ENCODE data around the gene RNF227.
A peak's percentile ranks its signal among the peaks of the same experiment; 100 is the strongest.
"Not testable (repeated sequence)": the region's sequence is repeated elsewhere in the genome, so short reads cannot be mapped to it uniquely, and the experiment has no call there.

RNF227 gene

GRCh38 chr17:7915611-7916384 lies at the start of gene RNF227:
TSS of gene RNF227 (minus strand) at chr17:7916289. CDS start at chr17:7916195, 94 bp downstream.
- DNase-seq (ENCODE audit: insufficient read length, low spot score): peak; percentile 84
- FAIRE-seq: peak; percentile 97

DNA sequence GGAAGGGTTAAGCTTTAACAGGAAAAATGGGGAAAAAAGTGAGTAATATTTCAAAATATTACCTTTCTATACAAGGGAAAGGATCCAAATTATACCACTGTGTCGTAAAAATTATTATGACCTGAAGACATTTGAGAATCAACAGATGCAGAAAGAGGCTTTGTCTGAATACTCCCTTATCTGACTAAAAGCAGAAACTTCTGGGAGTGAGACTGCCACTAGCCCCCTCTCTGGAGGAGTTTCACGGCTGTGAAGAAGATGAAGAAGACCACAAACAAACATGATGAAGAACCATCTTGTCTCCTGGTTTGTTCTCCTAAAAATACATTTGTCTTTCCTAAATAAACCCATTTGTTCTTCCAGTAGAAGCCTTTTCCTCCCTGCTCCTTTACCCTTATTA lies 45.3 kb upstream of the RNF227 start:
- DNase-seq (ENCODE audit: insufficient read length, low spot score) (no peak), FAIRE-seq (no peak)

- FAIRE-seq (no peak), DNase-seq (ENCODE audit: insufficient read length, low spot score) (no peak)
Measured at GRCh38 chr17:7959503-7960253, 43.6 kb upstream of the RNF227 start.

GRCh38 chr17:7956228-7956965 lies 40.3 kb upstream of the RNF227 start:
- no peak for DNase-seq (ENCODE audit: insufficient read length, low spot score)
- no peak for FAIRE-seq

DNA sequence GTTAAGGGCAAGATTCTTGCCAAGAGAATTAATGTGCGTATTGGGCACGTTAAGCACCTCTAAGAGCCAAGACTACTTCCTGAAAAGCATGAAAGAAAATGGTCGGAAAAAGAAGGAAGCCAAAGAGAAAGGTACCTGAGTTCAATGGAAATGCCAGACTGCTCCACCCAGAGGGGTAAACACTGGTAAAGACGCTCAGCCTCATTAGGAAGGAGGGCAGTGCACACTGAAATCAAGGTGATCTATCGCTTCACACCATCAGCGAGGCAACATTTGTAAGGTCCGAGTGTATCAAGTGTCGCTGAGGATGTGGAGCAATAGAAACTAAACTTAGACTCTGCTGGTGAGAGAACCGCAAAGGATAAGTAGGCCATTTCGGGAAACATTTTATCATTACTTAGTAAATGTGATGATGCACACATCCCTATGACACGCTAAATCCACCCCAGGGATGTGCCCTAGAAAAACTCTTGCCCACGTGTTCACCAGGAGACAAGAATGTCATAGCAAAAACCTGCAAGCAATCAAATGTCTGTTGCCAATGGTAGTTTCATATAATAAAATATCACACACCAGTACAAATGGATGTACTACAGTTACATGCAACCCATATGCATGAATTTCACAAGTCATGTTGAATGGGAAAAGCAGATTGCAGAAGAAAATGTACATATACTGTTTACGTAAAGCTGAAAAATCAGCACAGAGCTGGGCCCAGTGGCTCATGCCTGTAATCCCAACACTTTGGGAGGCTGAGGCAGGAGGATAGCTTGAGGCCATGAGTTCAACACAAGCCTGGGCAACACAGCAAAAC lies 39.5 kb upstream of the RNF227 start:
- FAIRE-seq (no peak), DNase-seq (ENCODE audit: insufficient read length, low spot score) (no peak)

GRCh38 chr17:7953266-7953665 lies 37.2 kb upstream of the RNF227 start:
- not testable (repeated sequence) for FAIRE-seq; DNase-seq (ENCODE audit: insufficient read length, low spot score)

GRCh38 chr17:7951143-7951792 lies 35.2 kb upstream of the RNF227 start:
- FAIRE-seq (no peak), DNase-seq (ENCODE audit: insufficient read length, low spot score) (no peak)

- no peak for DNase-seq (ENCODE audit: insufficient read length, low spot score)
- FAIRE-seq: no peak
Measured at GRCh38 chr17:7950578-7950977, 34.5 kb upstream of the RNF227 start.

DNA sequence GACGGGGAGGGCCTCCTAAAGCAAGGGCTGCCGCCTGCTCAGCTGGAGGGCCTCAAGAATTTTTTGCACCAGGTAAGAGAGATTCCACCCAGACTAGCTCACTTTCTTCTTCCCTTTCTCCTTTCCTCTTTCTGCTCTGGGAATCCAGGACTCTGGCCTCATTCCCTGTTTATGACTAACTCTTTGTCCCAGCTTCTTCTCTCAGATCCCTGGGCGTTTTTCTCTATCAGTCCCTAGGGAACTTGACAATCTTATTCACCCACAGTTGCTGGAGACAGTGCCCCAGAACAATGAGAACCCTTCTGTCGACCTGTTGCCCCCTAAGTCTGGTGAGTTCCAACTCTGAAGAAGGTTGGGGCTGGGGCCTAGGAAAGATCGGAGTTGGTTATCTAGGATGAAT lies 31.6 kb upstream of the RNF227 start:
- no peak for FAIRE-seq

GRCh38 chr17:7946441-7946840 lies 30.4 kb upstream of the RNF227 start:
- DNase-seq (ENCODE audit: insufficient read length, low spot score) (no peak), FAIRE-seq (no peak)

More for the DNA sequence above, 31.6 kb upstream of the RNF227 start:
- DNase-seq (ENCODE audit: insufficient read length, low spot score): no peak

GRCh38 chr17:7945651-7946050 lies 29.6 kb upstream of the RNF227 start:
- DNase-seq (ENCODE audit: insufficient read length, low spot score) (no peak), FAIRE-seq (no peak)

GRCh38 chr17:7944326-7944725 lies 28.2 kb upstream of the RNF227 start:
- FAIRE-seq (no peak), DNase-seq (ENCODE audit: insufficient read length, low spot score) (no peak)

GRCh38 chr17:7943291-7943690 lies 27.2 kb upstream of the RNF227 start:
- DNase-seq (ENCODE audit: insufficient read length, low spot score) (no peak), FAIRE-seq (peak; percentile 31)

DNA sequence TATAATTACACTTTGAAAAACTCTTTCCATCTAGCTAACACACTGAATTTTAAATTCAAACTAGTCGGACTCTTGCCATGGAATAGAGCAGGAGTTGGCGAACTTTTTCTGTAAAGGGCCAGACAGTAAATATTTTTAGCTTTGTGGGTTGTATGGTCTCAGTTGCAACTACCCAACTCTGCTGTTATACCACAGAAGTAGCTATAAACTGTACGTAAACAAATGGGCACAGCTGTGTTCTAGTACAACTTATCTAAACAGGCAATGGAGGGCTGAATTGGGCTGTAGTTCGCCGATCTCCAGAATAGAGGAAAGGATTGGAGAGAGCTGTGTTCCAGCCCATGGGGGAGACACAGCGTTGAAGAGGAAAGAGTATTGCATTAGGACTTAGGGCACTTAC lies 24.7 kb upstream of the RNF227 start:
- no peak for DNase-seq (ENCODE audit: insufficient read length, low spot score)
- no peak for FAIRE-seq

GRCh38 chr17:7940034-7940433 lies 23.9 kb upstream of the RNF227 start:
- FAIRE-seq (no peak), DNase-seq (ENCODE audit: insufficient read length, low spot score) (no peak)

- FAIRE-seq (no peak), DNase-seq (ENCODE audit: insufficient read length, low spot score) (no peak)
Measured at GRCh38 chr17:7935859-7936258, 19.8 kb upstream of the RNF227 start.

GRCh38 chr17:7932949-7933348 lies 16.9 kb upstream of the RNF227 start:
- DNase-seq (ENCODE audit: insufficient read length, low spot score) (peak; percentile 79), FAIRE-seq (peak; percentile 46)

GRCh38 chr17:7932483-7932891 lies 16.4 kb upstream of the RNF227 start:
- FAIRE-seq (no peak), DNase-seq (ENCODE audit: insufficient read length, low spot score) (peak; percentile 51)

DNA sequence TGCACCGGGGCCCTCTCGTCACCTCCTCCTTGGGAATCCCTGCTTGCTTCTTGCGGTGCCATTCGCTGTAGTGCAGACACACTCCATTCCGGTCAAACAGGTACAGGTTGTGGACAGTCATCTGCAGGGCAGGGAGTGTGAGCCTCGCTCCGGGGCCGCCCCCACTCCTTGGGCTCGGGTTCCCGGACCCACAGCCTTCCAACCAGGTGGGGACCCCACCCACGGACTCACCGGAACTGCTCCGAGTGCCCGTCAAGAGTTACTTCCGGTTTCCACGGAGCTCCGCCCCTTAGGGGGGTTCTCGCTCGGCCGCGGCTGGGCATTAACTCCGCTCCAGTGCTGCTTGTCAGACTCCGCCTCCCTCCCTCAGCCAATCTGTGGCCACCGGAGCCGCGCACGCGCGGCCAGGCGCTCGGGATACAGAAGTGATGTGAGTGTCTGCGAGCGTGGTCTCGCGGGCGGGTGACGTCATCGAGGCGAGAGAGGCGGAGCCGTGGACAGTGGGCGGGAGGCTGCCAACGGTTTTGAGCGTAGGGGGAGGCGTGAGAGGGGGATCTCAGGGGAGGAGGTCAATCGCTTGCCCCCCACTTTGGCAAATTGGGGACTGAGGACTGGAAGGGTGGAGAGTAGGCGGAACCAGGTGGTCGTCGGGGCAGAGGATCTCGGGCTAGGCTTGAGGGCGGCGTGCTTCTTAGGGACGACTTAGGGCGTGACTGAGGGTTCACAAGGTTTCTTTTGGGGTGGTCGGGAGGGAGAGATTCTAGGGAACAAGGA lies 15.8 kb upstream of the RNF227 start, which contains the start of the genes CNTROB and TRAPPC1:
Gene CNTROB (plus strand): TSS at position 498 of the 774 bp plus-strand sequence. CDS start 874 bp downstream, outside the sequence.
Gene TRAPPC1 (minus strand): TSS at position 238 of the 774 bp plus-strand sequence. CDS start 117 bp downstream, at position 121.
- peak; percentile 100 for DNase-seq (ENCODE audit: insufficient read length, low spot score)
- peak; percentile 99 for FAIRE-seq
